Measurements from ENCODE around the gene NRIP1. TPM values are rescaled to one million over a fixed set of nuclear protein-coding genes. Genes with fewer than 3 reads are reported as not detected.

NRIP1 gene
- polyA plus RNA-seq, 5 donors: 17.8 to 29.3 (median 26.5) TPM

DNA sequence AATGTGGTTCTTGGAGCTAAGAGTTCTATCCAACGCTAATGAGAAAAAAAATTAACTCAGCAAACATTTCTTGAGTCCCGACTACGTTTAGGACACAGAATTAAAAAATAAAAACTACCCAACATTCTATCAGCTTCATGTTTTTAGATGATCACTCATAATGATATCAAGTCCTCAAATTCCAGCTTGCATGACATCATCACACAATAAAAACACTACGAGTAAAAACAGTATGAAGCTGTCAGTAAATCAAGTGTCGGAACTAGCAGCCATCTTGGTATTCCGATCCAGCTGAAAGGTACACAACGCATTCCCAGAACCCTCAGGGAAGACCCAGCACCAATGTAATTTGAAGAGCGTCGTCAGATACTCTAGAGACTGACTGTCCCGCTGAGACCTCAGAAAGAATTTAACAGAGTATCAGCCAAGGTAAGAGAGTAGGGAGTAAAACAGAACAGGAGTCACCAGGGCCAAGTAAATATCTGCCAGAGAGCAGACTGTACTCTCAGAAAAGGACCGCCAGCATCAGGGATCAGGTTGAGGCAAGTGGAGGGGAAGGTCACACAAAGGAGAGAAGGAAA is 57.0 kb downstream of the NRIP1 start:
- no peak for DNase-seq

DNA sequence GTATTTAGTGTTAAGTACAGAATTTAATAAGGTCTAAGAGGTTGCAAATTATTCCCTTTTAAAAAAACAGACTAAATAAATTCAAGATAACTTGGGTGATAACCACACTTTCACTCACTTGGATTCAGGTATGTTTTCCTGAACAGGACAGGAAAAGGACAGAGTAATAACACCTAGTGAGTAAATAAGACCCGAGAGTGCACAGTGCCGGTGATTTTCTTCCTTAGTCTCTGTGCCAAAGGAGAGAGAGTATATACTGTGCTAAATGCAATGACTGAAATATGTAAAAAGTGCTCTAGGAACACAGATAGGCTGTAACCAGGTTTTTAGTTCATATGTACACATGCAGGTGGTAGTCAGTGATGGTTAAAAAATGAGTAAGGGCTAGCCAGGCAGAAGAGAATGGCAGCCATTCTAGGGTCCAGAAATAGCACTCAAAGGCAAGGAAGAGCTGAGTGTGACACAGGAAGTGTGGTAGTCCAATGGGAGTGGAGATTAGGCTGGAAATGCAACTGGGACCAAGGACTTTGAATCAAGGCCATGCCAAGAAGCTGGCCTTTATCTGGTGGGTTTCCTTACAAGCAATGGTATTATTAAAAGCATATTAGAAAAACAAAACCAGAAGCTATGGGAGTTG is 58.1 kb downstream of the NRIP1 start:
- DNase-seq: no peak

DNA sequence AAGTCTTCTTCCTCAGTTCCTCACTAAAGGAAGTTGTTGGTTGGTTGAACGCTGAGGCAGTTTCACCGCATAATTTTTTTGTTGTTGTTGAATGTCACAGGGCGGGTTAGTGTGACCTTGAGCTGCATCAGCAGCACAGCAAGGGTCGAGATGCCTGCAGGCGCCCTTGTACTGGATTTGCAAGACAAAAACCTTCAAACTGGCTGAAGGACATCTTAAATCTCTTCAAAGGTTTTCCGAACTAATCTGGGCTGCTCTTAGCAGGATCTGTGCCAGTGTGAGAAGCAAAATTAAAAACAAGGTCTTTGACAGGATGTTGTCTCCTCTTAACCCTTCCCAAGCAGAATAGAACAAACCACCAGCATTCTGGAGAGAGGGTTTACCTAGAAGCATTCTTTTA is 59.4 kb downstream of the NRIP1 start:
- DNase-seq: no peak

DNA sequence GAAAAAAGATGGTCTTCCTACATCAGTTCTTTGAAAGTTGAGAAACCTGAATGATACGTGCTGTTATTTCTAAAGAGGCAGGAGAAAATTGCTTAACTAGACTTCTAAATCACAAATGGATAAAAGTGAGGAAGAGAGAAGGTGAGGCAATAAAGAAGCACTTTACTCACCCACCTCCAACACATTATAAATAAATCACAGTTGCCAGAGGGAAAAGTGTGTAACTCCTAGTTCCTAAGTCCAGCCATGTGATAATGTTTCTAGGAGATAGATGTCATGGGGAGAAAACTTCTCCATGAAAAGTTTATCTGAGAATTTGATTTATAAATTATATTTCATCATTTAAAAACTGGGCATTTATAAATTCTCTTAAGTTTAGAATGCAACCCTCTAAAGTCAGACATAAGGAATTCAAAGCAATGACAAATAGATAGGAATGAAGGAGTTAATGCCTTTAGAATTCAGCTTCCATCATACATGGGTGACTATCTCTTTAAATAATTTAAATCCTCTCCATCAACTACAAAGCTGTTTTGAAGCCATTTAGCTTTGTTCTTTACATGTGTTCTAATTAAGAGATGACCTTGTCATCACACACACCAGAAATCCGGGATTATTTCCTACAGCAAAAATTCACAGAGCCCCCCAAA is 60.0 kb downstream of the NRIP1 start:
- DNase-seq: no peak

DNA sequence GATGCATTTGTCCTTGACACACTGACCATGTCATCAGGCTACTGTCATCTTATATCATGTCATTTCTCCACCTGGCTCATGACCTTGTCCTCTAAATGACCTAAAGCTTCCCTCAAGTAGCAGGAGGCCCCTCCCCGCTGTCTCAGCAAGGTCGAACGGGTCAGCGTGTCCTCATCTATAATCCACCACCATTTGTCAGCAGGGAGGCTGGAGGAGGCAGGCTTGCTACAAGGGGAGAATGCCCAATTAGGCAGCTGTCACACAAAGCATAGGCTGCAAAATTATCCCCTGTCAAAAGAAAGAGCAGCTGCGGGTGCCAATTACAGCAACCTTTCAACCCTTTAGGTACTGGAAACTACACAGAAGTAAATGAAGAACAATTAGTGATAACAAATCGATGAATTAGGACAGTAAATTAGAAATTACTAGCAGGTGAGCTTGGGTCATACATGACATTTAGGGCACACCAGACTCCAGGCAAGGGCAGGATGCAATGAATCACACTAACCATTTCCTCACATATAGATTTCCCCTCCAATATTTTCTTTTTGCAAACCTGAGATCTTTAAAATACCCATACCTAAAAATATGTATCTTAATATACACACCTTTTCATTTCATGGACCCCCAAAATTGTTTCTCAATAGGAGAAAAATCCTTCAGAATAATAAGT is 61.2 kb downstream of the NRIP1 start:
- no peak for DNase-seq

DNA sequence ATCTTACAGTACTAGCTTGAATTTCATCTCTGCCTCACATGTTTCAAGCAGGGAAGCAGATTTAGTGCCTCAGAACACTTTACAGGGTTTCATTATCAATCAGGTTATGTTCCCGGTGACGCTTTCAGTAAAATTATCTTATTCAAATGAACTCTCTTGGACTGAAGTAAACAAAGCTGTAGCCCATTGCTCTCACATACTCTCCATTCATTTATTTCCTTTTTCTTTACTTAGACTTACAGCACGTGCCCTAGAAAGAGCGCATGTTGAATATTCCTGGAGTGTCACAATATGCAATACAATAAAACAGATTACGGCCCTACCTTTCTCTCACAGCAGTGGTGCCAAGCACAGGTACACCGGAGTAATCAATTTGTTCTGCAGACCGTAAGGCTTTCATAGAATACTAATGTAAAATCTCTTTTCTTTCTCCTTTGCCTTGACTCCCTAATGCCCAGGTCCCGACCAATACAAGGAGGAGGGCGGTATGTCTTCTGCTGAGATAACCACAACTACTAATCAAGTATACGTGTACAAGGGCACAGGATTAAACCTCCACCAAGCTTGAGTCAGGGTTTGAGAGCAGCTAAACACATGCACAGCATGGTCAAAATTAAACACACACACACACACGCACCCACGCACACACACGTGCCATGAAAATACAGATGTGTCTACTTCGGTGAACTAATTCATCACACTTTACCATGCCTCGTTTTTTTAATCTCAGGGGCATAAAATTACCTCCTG is 62.8 kb downstream of the NRIP1 start:
- no peak for DNase-seq

DNA sequence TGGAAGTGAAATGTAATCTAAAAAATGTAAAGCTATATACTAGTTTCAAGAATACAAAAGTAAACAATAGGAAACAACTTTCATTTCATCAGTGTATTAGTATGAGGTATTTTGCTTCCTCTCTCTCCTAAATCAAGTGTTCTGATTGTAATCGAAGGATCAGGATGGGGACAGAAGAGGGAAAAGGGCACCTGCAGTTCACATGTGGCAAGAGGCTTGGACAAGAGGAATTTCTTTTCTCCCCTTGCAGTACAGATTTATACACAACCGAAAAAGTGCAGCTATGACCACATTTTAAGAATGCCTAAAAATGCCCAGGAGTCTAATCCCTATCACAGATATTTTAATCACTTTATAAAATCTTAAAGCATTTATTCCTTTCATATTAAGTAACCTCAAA is 63.7 kb downstream of the NRIP1 start:
- DNase-seq: no peak

DNA sequence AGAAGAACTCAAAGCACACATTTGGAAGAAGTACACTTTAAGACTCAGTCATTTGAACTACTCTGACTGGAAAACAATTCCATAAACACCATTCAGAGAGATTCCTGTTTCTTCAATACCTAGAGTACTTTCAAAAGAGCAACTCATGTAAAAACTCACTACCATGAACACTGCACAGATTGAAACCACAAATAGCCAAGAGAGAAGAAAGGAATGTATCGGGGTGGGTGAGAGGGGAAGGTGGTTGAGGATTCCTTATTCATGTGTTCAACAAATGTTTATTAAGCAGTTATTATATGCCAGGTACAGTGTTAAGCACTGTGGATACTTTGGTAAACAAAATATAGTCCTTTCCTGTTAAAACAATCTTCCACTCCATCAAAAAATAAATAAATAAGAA is 64.7 kb downstream of the NRIP1 start:
- DNase-seq: no peak

DNA sequence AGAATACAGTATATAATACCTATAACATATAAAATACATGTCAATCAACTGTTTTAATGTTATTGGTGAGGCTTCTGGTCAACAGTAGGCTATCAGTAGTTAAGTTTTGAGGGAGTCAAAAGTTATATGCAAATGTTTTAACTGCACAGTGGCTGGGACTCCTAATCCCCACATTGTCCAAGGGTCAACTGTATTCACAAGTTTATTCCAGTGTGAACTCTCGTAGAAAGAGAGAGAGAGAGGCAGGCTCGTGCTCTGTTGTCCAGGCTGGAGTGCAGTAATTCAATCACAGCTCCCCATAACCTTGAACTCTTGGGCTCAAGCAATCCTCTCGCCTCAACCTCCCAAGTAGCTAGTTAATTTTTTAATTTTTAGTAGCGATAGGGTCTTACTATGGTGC is 66.0 kb downstream of the NRIP1 start:
- DNase-seq: no peak

DNA sequence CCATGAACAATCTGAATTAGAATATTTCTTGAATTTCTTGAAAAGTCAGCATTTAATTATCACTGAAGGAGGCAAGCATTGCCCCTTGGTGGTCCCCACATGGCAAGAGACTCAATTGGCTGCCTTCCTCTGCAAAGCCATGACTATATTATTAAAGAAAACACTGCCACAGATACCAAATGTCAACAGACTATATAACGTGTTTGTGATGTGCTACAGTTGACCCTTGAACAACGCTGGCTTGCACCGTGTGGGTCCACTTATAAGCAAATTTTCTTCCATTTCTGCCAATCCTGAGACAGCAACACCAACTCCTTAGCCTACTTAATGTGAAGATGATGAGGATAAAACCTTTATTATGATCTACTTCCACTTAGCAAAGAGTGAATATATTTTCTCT is 66.5 kb downstream of the NRIP1 start:
- no peak for DNase-seq

DNA sequence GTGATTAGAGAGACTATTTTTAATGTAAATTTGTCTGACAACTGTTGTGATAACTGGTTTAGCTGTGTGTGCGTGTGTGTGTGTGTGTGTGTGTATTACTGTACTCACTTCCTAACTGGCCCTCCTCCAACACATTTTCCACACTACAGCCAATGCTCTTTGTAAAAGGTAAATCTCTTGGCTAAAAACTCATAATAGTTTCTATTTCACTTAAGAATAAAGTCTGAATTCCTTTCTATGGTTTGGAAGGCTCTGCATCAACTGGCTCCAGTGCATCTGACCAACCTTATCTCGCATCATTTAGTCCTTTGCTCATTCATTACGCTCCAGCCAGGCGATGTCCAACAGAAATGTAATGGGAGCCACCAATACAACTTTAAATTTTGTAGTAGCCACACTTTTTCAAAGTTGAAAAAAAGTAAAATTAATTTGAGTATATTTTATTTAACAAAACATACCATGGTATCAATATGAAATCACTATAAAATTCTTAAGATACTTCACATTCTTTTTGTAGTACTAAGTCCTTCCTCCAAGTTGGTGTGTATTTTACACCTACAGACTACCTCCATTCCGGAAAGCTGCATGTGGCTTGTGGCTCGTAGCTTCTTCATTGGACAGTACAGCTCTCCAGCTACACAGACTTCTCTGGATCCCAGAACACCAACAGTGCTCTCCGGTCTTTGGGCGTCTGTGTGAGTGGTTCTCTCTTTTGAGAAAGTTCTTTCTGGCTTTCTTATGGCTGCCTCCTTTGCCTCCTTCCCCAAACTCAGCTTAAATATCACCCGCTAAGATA is 68.9 kb downstream of the NRIP1 start:
- no peak for DNase-seq

DNA sequence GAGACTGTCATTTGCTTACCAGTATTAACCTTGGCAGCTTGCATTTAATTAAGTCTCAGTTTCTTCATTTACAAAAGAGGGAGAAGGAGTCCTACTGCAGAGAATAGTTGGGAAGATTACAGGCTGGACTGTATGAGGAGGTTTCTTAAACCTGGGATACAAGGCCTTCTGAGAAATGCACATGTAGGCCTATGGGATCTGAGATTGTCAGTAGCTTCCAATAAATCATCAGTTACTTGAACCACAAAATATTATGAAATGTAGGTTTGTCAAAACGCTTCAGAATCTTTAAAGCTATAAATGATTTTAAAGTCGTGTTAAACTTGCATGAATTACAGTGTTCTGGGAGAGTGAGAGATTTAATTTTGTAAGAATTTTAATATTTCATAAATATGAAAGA is 69.6 kb downstream of the NRIP1 start:
- no peak for DNase-seq

DNA sequence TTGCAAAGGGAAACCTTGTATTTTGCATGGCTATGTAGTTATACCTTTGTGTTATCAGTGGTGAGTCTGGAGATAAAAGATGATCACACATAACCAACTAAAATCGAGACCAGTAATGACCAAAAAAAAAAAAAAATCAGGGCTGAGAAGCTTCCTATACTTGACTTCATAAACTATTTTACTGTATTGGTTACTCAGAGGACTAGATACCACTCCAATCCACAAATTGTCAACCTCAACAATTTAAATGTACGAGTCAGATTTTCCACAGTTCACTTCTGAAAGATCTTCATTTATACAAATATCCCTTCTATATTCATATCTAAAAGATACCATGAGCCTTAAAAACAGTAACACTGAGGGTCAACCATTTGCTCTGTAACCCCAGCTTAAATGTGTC is 71.7 kb downstream of the NRIP1 start:
- DNase-seq: no peak

DNA sequence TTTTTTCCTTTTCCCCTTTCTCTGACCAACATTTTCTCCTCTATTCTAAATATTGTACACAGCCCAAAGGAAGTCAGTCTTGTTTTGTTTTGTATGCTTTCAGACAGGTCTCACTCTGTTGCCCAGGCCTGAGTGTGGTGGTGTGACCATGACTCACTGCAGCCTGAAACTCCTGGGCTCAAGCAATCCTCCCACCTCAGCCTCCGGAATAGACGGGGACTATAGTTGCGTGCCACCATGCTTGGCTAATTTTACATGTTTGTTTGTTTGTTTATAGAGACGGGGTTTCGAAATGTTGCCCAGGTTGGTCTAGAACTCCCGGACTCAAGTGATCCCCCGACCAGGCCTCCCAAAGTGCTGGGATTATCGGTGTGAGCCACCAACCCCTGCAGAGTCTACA is 72.8 kb downstream of the NRIP1 start:
- no peak for DNase-seq

DNA sequence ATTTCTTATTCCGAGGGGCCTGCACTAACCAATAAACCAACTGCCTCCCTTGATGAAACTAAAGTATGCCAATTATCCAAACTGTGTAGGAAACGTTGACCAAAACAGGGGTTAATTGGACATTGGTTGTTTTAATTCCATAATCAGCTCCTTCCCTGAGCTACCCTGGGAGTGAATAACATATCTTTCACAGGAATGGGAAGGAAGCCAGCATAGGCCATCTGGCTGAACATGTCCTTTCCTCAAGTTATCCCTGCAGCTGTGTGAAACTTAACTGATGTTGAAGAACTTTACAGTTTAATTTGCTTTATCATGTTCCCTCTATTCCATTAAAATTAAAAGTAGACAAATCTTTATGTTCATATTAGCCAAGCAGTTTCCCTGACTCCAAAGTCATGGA is 75.4 kb downstream of the NRIP1 start:
- DNase-seq: no peak

DNA sequence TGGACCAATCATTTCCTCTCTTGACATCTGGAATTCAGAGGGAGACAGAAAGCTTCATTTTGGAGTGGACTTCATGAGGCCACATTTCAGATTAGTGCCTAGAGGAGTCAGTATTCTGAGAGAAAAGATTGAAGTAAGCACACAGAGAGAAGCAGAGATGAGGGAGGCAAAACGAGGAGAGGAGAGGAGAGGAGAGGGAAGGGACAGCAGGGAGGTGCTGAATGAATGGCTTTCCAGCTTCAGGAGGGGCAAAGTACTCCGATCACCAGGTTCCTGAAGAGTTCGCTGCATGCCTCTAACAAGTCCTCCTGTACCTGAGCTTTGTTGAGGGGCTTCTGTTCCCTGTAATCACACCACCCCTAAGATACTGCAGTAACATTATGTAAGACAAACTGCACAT is 76.0 kb downstream of the NRIP1 start:
- no peak for DNase-seq

DNA sequence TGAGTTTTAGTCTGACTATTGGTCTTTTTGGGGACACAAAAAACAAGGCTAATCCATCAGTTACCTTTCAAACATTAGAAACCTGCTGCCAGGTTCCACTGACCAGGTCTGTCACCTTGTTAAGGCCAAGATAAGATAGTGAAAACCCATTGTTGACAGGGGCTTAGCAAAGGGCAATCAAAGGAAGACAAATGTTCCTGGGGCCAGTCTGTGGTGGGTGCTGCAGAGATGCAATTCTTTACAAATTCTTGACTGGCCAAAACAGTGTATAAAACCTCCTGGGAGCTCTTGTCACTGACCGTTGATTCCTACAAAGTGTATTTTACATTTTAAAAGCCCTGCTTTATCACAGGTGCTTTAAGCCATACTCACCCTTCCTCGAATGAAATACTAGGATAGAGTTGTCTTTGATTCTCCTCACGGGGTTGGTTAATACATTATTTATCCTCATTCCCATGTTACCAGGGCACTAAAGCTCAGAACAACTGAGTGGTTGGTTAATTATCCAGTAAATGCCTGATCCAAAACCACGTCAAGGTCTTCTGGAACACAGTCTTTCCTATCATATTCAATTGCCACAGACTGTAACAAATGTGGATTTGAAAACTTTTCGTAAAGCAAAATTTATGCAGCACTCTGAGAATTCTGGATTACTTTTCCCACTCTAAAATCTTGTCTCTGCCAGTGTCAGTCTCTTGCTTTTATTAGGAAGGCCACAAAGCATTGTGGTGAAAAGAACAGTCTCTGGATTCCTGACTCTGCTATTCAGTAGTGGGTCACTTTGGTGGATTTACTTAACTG is 77.2 kb downstream of the NRIP1 start:
- DNase-seq: no peak

DNA sequence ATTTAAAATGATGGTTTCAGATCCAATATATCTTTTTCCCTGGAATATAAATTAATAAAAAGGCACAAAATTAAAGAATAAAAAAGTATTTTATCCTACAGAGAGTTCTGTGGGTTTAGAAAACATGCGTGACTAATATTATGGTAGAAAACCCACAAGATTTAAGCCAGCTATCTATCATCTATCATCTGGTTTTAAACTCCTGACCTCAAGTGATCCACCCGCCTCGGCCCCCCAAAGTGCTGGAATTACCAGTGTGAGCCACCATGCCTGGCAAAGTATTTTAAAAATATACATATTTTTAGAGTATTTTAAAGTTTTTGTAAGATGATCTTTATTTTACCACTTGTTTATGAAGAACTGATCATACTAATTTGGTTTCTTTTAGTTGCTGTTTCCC is 79.5 kb downstream of the NRIP1 start:
- no peak for DNase-seq

DNA sequence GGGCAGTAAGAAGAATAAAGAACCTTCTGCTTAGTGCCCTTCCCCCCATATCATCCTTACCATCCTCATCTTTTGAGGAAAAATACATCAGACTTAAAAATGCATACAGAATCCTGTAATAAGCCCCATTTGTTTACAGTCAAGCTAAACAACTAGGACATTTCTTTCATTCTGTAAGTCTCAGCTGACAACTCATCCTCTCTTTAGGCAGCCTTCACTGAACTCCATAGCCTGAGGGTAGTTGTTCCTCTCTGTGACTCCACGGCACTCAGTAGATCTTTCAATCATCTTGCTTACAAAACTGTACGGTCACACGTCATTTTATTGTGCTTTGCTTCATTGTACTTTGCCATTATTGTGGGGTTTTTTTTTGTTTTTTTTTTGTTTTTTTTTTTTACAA is 82.5 kb downstream of the NRIP1 start:
- DNase-seq: no peak

DNA sequence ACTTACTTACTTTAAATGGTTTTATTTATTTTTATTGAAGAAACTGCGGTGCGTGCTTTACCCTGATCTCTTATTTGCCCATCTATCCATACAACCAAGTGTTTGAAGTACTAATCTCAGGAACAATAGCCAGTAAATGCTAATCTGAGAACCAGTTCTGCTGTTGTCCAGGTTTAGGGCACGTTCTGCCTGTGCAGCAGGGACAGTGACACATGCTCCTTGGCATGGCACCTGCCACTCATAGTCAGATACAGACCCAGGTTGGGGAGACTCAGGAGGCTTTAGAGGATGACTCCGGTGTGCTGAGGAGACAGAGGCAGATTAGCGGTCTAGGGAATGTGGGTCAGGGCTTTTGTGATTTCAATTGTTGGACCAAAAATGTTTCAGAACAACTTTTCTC is 83.6 kb downstream of the NRIP1 start:
- no peak for DNase-seq

DNA sequence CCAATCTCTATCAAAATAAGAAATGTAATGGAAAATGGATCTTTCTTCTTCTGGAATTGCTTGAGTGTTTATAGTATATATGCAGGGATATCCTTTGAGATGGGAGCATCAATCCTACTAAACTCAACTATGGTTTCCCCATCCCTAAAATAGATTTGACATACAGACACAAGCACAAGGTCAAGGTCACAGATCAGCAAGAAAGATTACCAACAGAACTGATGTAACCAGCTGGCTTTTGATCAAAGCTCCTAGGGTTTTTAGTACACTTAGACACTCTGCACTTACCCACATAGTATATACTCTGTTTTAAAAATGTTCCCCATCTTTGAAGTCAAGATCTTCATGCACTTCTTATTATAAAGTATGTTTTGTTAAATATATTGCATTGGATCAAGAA is 85.5 kb downstream of the NRIP1 start:
- DNase-seq: no peak

All from right lung (tissue), 5 donors.